BJ (cell line): ENCODE results near the gene TUBA3E. TPM values are rescaled to one million over a fixed set of nuclear protein-coding genes. Genes with fewer than 3 reads are reported as not detected.
"Not testable (repeated sequence)": the region's sequence is repeated elsewhere in the genome, so short reads cannot be mapped to it uniquely, and the experiment has no call there.

ENCODE experiments used
- CTCF ChIA-PET: fragments of 350-600 bp; formaldehyde crosslinking; extraction: SDS; loops from one replicate; lab custom pipeline; 2021; ENCODE audit warnings: antibody characterized with exemption, inconsistent platforms; lab: Yijun Ruan, JAX
- POLR2A ChIA-PET: fragments of 300-600 bp; sonication (Branson Sonifier 250); formaldehyde crosslinking; extraction: SDS; loops from one replicate; lab custom pipeline; 2021; ENCODE audit warnings: antibody characterized with exemption; lab: Charles Lee
- DNase-seq: peaks from one replicate; pipeline ENCODE4 v3.0.0-alpha.2; 2011; ENCODE audit warnings: low read depth
- H3K27me3 ChIP-seq: 2 replicates; pipeline ENCODE4 v1.6.0; 2011; ENCODE audit warnings: low read length; ENCODE audit not compliant: control insufficient read depth, insufficient read depth
- H3K36me3 ChIP-seq: 2 replicates; pipeline ENCODE4 v1.5.1; 2011; ENCODE audit warnings: low read length; ENCODE audit not compliant: control insufficient read depth, insufficient read depth
- H3K4me3 ChIP-seq: 2 replicates; pipeline ENCODE4 v1.5.1; 2011; ENCODE audit warnings: low read depth, mild to moderate bottlenecking, control low read depth, low read length
- polyA plus RNA-seq: library from polyadenylated mRNA; depleted of rRNA; stranded (reverse); fragments of >200 nt; gene quantifications from 2 replicates; pipeline ENCODE4 v1.2.3, GENCODE V29; 2011
- TF ChIP-seq, protein P1 (sequence below): IDR thresholded peaks from 2 replicates; pipeline ENCODE4 v1.5.1; 2011; ENCODE audit warnings: low read depth, mild to moderate bottlenecking, control low read depth, inconsistent platforms, low read length, moderate library complexity; ENCODE audit not compliant: insufficient read depth

TUBA3E gene
- polyA plus RNA-seq, 1 experiment = not detected

DNA sequence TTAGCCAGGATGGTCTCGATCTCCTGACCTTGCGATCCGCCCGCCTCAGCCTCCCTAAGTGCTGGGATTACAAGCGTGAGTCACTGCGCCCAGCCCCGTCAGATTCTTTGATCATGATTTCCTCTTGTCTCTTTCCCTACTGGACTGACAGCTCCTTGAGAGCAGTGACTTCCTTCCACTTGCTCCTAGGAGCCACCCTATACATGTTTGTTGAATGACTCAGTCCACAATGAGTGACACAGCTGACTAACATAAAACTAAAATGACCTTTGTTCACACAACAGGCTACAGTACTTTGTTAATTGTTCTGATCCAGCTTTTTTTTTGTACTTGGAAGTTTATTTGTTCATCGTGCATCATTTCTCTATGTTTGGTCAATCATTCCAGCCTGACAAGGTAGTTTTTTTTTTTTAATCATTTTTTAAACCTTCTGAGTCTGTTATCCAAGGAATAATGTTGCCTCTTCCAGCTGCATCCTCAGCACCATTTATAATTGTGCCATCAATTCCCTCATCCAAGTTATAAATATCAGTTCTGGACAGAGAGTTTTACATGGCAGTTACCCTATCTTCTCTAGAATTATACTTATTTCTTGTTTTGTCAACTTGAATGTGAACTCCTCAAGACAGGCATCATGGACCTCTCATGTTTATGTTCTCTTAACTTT, 42.9 kb upstream of the TUBA3E start:
- ChIA-PET POLR2A (no interaction called here), CTCF (no interaction called here)
- no peak overlapping the region for H3K4me3 ChIP-seq
- TF ChIP-seq, protein P1, sequence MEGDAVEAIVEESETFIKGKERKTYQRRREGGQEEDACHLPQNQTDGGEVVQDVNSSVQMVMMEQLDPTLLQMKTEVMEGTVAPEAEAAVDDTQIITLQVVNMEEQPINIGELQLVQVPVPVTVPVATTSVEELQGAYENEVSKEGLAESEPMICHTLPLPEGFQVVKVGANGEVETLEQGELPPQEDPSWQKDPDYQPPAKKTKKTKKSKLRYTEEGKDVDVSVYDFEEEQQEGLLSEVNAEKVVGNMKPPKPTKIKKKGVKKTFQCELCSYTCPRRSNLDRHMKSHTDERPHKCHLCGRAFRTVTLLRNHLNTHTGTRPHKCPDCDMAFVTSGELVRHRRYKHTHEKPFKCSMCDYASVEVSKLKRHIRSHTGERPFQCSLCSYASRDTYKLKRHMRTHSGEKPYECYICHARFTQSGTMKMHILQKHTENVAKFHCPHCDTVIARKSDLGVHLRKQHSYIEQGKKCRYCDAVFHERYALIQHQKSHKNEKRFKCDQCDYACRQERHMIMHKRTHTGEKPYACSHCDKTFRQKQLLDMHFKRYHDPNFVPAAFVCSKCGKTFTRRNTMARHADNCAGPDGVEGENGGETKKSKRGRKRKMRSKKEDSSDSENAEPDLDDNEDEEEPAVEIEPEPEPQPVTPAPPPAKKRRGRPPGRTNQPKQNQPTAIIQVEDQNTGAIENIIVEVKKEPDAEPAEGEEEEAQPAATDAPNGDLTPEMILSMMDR = no peak
- no peak for DNase-seq
- no peaks in the 10 kb centered on the region for H3K27me3 ChIP-seq
- H3K36me3 ChIP-seq = no peaks in the 10 kb centered on the region

DNA sequence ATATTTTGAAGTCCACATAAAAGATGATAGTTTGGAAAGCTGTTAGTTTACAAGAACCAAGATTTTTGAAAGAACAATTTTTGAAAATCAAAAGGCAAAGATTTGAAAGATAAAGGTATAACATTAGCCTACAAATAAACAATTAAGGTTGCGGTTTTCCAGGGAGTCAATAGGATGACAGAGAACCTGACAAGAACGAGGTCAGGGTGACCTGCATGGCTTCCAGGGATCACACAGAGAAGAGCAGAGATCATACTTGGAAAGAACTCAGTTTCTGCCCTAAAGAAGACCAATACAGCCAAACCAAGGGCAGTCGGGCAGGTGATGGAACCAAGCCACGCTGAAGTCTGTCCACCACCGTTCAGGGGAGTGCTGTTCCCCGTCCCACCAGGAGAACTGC, 41.3 kb upstream of the TUBA3E start:
- H3K36me3 ChIP-seq, H3K4me3 ChIP-seq, H3K27me3 ChIP-seq, CTCF ChIA-PET, DNase-seq, POLR2A ChIA-PET: not testable (repeated sequence)

DNA sequence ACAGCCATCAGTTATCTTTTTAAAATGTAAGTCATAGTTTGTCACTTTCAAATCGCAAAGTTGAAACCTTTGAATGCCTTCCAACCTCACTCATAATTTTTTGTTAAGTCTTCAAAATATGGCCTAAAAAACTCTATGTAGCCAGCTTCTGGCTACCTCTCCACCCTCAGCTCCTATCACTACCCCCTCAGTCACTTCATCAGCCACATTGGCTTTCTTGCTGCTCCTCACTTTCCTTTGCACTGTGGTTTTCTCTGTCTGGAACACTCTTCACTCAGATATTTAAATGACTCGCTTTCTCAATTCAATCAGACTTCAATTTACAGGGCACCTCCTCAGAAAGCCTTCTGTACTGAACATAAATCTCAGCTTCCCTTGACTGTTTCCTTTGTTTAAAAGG, 34.8 kb upstream of the TUBA3E start:
- POLR2A ChIA-PET, H3K27me3 ChIP-seq, DNase-seq, CTCF ChIA-PET, H3K36me3 ChIP-seq, H3K4me3 ChIP-seq: not testable (repeated sequence)

DNA sequence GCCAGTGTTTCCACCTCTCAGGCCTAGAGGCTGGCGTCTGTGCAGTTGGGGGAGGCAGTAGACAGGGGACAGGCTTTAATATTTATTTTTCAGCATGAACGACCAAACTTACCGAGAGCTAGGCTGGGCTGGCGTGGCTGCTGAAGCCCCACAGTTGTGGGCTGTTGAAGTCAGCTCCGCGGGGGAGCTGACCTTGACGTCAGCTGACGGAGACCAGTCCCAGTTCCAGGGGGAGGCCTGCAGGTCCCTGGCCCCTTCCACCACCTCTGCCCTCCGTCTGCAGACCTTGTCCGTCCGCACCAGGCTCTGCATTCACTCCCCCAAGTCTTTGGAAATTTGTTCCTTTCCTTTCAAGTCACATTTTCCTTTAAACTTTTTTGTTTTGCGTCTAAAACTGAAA, 33.4 kb upstream of the TUBA3E start:
- TF ChIP-seq, protein P1 = no peak
- DNase-seq = no peak
- ChIA-PET POLR2A (no interaction called here), CTCF (no interaction called here)
- Histone ChIP-seq H3K36me3 (no peaks in the 10 kb centered on the region), H3K27me3 (no peaks in the 10 kb centered on the region), H3K4me3 (no peak overlapping the region)

DNA sequence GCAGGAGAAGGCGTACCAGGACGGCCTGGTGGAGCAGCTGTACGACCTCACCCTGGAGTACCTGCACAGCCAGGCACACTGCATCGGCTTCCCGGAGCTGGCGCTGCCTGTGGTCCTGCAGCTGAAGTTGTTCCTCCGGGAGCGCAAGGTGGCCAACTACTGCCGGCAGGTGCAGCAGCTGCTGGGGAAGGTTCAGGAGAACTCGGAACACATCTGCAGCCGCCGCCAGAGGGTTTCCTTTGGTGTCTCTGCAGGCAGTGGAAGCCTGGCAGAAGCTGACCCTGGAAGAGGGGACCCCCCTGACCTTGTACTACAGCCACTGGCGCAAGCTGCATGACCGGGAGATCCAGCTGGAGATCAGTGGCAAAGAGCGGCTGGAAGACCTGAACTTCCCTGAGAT, 32.7 kb upstream of the TUBA3E start:
- H3K27me3 ChIP-seq, POLR2A ChIA-PET, DNase-seq, CTCF ChIA-PET, H3K36me3 ChIP-seq, H3K4me3 ChIP-seq: not testable (repeated sequence)

DNA sequence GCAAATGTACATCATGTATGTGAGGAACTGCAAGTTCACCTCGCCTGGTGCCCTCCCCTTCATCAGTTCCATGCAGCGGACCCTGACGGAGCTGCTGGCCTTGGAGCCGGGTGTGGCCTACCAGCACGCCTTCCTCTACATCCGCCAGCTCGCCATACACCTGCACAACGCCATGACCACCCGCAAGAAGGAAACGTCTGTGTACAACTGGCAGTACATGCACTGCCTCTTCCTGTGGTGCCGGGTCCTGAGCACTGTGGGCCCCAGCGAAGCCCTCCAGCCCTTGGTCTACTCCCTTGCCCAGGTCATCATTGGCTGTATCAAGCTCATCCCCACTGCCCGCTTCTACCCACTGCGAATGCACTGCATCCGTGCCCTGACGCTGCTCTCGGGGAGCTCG, 32.1 kb upstream of the TUBA3E start:
- CTCF ChIA-PET = not testable (repeated sequence)

DNA sequence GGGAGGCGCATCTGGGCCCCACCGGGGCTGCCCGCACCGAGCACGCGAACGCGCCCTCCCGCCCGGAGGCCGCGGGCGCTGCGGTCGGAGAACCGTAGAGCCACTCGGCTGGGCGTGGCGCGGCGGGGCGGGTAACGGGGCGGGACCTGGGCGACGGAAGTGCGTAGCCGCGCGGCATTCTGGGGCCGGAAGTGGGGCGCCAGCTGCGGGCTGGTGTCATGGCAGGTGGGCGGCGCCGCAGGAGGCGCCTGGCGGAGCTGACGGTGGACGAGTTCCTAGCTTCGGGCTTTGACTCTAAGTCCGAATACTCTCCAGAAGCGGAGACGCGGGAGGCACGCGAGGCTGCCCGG, 30.9 kb upstream of the TUBA3E start:
- CTCF ChIA-PET, H3K27me3 ChIP-seq, H3K36me3 ChIP-seq, DNase-seq, POLR2A ChIA-PET: not testable (repeated sequence)
- peak overlapping the region; percentile 24 for H3K4me3 ChIP-seq

More for the DNA sequence above, 32.1 kb upstream of the TUBA3E start:
- H3K4me3 ChIP-seq, DNase-seq, H3K27me3 ChIP-seq, POLR2A ChIA-PET, H3K36me3 ChIP-seq: not testable (repeated sequence)

DNA sequence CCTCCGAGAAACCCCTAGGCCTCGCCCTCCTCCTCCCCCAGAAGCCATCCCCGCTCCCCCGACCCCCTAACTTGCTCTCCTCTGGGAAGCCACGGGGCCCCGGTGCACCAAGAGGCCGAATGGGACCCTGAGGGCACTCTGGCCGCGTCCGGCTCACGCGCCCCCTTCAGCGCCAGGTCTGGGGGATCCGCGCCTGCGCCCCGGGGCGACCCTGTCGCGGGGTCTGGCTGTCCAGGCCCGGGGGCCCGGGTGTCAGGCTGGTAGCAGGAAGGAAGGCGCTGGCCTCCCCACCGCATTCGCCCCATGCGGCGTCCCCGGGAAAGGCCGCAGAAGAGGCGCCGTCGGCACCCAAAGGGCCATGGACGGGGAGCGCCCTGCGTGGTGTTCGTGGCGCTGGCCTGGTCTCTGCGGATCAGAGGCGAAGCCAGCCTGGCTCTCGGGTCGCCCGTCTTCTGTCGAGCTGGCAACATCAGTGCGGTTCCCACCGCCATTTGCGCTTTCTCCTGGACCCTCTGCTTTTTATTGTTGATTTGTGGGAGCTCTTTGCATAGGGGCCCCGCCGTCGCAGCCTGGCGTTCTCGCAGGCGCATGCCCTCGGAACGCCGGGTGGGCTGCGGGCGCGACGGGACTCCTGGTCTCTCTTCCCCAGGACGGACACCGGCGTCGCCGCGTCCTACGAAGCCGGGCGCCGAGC, 30.4 kb upstream of the TUBA3E start:
- H3K4me3 ChIP-seq, H3K36me3 ChIP-seq, CTCF ChIA-PET, POLR2A ChIA-PET, DNase-seq, H3K27me3 ChIP-seq: not testable (repeated sequence)

DNA sequence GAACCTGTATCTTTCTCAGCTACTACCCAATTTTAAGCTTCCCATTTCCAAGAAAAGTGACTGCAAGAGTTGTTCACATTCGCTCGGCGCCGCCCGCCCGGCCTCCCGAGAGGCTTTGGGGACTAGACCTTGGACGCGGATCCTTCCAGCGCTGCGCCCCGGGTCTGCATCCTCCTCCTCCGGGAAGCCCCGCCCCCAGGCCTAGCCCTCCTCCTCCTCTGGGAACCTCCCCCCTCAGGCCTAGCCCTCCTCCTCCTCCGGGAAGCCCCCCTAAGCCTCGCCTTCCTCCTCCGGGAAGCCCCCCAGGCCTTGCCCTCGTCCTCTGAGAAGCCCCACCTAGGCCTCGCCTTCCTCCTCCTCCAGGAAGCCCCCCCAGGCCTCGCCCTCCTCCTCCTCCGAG, 29.8 kb upstream of the TUBA3E start:
- H3K4me3 ChIP-seq, DNase-seq, H3K27me3 ChIP-seq, CTCF ChIA-PET, H3K36me3 ChIP-seq, POLR2A ChIA-PET: not testable (repeated sequence)

DNA sequence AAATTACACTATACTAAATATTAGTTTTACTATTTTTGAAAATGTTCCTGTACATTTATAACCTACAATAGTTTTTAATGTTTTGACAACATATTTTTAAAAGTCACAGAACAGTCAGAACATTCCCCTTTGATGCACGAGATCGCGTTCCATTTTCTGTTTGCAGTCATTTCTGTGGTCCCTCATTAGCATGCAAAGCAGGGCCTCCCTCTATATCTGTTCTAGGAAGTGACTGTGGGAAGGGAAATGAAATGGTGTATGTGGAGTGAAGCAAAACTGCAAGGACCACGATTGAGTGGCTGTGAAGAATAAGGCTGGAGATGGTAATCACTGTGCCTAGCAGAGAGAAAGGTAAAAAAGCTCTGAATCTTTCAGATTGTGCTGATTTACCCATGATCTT, 24.3 kb upstream of the TUBA3E start:
- CTCF ChIA-PET, H3K4me3 ChIP-seq, DNase-seq, H3K36me3 ChIP-seq, H3K27me3 ChIP-seq, POLR2A ChIA-PET: not testable (repeated sequence)

DNA sequence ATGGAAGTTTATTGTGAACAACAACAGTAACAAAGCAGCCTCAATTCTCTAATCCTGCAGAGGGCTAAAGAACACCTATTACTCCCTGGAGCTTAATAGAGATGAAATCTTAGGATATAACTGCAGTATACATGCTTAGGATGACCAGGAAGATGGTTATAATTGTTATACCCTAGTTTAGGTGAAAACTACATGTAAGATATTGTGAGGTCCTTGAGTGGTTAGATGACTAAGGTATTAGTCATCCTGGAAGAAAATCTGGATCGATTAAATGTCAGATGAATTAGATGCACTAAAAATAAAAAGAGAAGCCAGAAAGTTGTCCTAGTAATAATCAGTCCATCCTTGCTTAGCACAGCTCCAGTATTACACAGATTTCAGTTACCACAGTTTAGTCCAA, 22.3 kb upstream of the TUBA3E start:
- DNase-seq, H3K36me3 ChIP-seq, H3K27me3 ChIP-seq, POLR2A ChIA-PET, H3K4me3 ChIP-seq, CTCF ChIA-PET: not testable (repeated sequence)
